ENCODE measurements around the gene EVI5. TPM values are rescaled to one million over a fixed set of nuclear protein-coding genes. Genes with fewer than 3 reads are reported as not detected.
"Not testable (repeated sequence)": the region's sequence is repeated elsewhere in the genome, so short reads cannot be mapped to it uniquely, and the experiment has no call there.

Gene EVI5
- polyA plus RNA-seq, 2 of the 4 experiments (the other 2 are of a cell fraction) = 10.2 to 10.4 TPM

DNA sequence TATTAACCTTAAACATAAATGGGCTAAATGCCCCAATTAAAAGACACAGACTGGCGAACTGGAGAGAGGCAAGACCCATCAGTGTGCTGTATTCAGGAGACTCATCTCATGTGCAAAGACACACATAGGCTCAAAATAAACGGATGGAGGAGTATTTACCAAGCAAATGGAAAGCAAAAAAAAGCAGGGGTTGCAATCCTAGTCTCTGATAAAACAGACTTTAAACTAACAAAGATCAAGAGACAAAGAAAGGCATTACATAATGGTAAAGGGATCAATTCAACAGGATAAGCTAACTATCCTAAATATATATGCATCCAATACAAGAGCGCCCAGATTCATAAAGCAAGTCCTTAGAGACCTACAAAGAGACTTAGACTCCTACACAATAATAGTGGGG is 253.0 kb downstream of the EVI5 start:
- POLR2A ChIA-PET = not testable (repeated sequence)

DNA sequence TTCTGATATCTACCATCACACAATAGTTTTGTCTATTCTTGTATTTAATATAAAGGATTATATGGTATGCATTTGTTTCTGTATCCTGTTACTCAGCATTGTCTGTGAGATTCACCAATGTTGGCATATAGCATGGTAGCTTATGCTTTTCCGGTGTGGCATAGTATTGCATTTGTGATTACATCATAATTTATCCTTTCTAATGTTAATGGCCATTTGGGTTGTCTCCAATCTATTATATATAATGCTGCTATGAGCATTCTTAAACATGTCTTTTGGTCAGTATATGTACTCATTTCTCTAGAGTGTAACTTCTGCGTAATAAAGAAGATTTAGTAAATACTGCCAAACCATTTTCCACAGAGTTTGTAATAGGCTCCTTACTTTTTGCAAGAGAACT is 257.2 kb downstream of the EVI5 start:
- H3K4me3 ChIP-seq = no peak overlapping the region
- H3K27ac ChIP-seq = no peak overlapping the region
- no peak overlapping the region for H3K4me2 ChIP-seq
- ATAC-seq (no peak), DNase-seq (ENCODE audit: low read depth in 1 of 2, low spot score in 1 of 2) (no peak), FAIRE-seq (no peak)
- CTCF ChIA-PET = no interaction called here
- POLR2A ChIA-PET = no interaction called here
- no peak for TF ChIP-seq ZFP36 (IDR thresholded peaks at IDR 0.05; ENCODE audit: borderline replicate concordance, partially characterized antibody)
- no peak for TF ChIP-seq TP53 (CRISPR knock-in tag; IDR thresholded peaks at IDR 0.05)
- TF ChIP-seq TFCP2L1 (CRISPR knock-in tag; IDR thresholded peaks at IDR 0.05) = no peak
- no peak for TF ChIP-seq PHF8 (IDR thresholded peaks at IDR 0.05; ENCODE audit: borderline replicate concordance, low read depth)
- TF ChIP-seq, protein P1, sequence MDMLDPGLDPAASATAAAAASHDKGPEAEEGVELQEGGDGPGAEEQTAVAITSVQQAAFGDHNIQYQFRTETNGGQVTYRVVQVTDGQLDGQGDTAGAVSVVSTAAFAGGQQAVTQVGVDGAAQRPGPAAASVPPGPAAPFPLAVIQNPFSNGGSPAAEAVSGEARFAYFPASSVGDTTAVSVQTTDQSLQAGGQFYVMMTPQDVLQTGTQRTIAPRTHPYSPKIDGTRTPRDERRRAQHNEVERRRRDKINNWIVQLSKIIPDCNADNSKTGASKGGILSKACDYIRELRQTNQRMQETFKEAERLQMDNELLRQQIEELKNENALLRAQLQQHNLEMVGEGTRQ (IDR thresholded peaks at IDR 0.05) = no peak
- no peak for TF ChIP-seq CBX2 (IDR thresholded peaks at IDR 0.05; ENCODE audit: borderline replicate concordance, low read depth)
- TF ChIP-seq HOXB13 (CRISPR knock-in tag; IDR thresholded peaks at IDR 0.05; ENCODE audit: low read depth) = no peak
- TF ChIP-seq ZC3H11A (IDR thresholded peaks at IDR 0.05) = no peak
- TF ChIP-seq SMC3 (IDR thresholded peaks at IDR 0.05) = no peak
- TF ChIP-seq ESRRA (IDR thresholded peaks at IDR 0.05; ENCODE audit: borderline replicate concordance, low read length) = no peak
- TF ChIP-seq BHLHE40 (IDR thresholded peaks at IDR 0.05; ENCODE audit: low read depth, low read length) = no peak
- no peak for TF ChIP-seq NPAS2 (CRISPR knock-in tag; IDR thresholded peaks at IDR 0.05; ENCODE audit: borderline replicate concordance)
- no peak for TF ChIP-seq RCOR1 (IDR thresholded peaks at IDR 0.05; ENCODE audit: low read depth, low read length)
- TF ChIP-seq, protein P2, sequence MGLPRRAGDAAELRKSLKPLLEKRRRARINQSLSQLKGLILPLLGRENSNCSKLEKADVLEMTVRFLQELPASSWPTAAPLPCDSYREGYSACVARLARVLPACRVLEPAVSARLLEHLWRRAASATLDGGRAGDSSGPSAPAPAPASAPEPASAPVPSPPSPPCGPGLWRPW (IDR thresholded peaks at IDR 0.05) = no peak
- TF ChIP-seq JUNB (IDR thresholded peaks at IDR 0.05) = no peak
- no peak for TF ChIP-seq HEYL (CRISPR knock-in tag; IDR thresholded peaks at IDR 0.05)
- TF ChIP-seq, protein P3, sequence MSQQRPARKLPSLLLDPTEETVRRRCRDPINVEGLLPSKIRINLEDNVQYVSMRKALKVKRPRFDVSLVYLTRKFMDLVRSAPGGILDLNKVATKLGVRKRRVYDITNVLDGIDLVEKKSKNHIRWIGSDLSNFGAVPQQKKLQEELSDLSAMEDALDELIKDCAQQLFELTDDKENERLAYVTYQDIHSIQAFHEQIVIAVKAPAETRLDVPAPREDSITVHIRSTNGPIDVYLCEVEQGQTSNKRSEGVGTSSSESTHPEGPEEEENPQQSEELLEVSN (IDR thresholded peaks at IDR 0.05; ENCODE audit: borderline replicate concordance, low read depth) = no peak
- no peak for TF ChIP-seq KDM5A (IDR thresholded peaks at IDR 0.05)
- no peaks in the 10 kb centered on the region for H3K4me1 ChIP-seq
- no peaks in the 10 kb centered on the region for H3K9me3 ChIP-seq
- 95% methylated on average over 2 of the region's 2 CpGs for WGBS (ENCODE audit: missing lambda C conversion rate)

More for the DNA sequence above, 253.0 kb downstream of the EVI5 start:
- H3K4me3 ChIP-seq; FAIRE-seq; H3K4me1 ChIP-seq; H3K4me2 ChIP-seq; CTCF ChIA-PET; DNase-seq (ENCODE audit: low read depth in 1 of 2, low spot score in 1 of 2); H3K27ac ChIP-seq; H3K9me3 ChIP-seq; ATAC-seq: not testable (repeated sequence)
- WGBS (ENCODE audit: missing lambda C conversion rate) = 72% methylated on average over 3 of the region's 3 CpGs

DNA sequence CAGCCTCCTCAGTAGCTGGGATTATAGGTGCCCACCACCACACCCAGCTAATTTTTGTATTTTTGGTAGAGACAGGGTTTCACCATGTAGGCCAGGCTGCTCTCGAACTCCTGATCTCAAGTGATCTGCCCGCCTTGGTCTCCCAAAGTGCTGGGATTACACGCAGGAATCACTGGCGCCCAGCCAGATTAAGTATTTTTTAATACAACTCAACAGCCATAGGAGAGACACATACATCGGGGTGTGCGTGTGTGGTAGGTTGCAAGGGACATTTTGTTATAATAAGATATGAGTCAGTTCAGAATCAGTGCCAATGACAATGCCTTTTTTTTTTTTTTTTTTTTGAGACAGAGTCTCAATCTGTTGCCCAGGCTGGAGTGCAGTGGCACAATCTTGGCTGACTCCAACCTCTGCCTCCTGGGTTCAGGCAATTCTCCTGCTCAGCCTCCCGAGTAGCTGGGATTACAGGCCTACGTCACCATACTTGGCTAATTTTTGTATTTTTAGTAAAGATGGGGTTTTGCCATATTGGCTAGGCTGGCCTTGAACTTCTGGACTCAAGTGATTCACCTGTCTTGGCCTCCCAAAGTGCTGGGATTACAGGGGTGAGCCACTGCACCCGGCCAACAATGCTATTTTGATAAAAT is 259.8 kb downstream of the EVI5 start:
- H3K4me3 ChIP-seq; POLR2A ChIA-PET; CTCF ChIA-PET; DNase-seq (ENCODE audit: low read depth in 1 of 2, low spot score in 1 of 2); H3K4me2 ChIP-seq; FAIRE-seq; ATAC-seq; H3K9me3 ChIP-seq; H3K4me1 ChIP-seq; H3K27ac ChIP-seq: not testable (repeated sequence)
- WGBS (ENCODE audit: missing lambda C conversion rate) = 92% methylated on average over 9 of the region's 9 CpGs

DNA sequence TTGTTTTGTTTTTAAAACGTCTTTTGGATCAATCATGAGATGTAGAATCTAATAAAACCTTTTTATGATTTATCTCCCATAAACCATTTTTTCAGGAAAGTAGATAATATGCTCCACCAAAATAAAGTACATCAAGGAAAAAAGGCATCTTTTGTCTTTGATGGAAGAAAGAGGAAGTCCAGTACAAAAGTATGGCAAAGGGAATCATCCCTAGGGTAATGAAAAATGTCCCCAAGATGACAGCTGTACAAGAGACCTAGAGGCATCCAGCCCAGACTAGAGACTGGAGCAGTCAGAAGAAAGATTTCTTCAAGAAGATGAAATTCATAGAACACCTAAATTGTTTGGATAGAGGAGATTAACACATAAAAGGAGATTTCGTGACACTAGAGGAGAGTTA is 265.9 kb downstream of the EVI5 start:
- POLR2A ChIA-PET = no interaction called here
- Histone ChIP-seq H3K4me3 (no peak overlapping the region), H3K9me3 (no peaks in the 10 kb centered on the region), H3K4me1 (no peaks in the 10 kb centered on the region), H3K4me2 (no peak overlapping the region), H3K27ac (no peak overlapping the region)
- ATAC-seq (no peak), DNase-seq (ENCODE audit: low read depth in 1 of 2, low spot score in 1 of 2) (no peak), FAIRE-seq (no peak)
- WGBS (ENCODE audit: missing lambda C conversion rate) = 76% methylated on average over 2 of the region's 2 CpGs
- CTCF ChIA-PET = no interaction called here
- TF ChIP-seq FOXS1 (CRISPR knock-in tag; IDR thresholded peaks at IDR 0.05) (no peak), RCOR1 (IDR thresholded peaks at IDR 0.05; ENCODE audit: low read depth, low read length) (no peak), HOXB5 (CRISPR knock-in tag; IDR thresholded peaks at IDR 0.05) (no peak), JUN (IDR thresholded peaks at IDR 0.05) (no peak), SMC3 (IDR thresholded peaks at IDR 0.05) (no peak)
- TF ChIP-seq, protein P3 (IDR thresholded peaks at IDR 0.05; ENCODE audit: borderline replicate concordance, low read depth) = no peak
- TF ChIP-seq, protein P4, sequence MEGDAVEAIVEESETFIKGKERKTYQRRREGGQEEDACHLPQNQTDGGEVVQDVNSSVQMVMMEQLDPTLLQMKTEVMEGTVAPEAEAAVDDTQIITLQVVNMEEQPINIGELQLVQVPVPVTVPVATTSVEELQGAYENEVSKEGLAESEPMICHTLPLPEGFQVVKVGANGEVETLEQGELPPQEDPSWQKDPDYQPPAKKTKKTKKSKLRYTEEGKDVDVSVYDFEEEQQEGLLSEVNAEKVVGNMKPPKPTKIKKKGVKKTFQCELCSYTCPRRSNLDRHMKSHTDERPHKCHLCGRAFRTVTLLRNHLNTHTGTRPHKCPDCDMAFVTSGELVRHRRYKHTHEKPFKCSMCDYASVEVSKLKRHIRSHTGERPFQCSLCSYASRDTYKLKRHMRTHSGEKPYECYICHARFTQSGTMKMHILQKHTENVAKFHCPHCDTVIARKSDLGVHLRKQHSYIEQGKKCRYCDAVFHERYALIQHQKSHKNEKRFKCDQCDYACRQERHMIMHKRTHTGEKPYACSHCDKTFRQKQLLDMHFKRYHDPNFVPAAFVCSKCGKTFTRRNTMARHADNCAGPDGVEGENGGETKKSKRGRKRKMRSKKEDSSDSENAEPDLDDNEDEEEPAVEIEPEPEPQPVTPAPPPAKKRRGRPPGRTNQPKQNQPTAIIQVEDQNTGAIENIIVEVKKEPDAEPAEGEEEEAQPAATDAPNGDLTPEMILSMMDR (IDR thresholded peaks at IDR 0.05) = no peak
